ENCODE measurements around the gene ADGRG1.

DNA sequence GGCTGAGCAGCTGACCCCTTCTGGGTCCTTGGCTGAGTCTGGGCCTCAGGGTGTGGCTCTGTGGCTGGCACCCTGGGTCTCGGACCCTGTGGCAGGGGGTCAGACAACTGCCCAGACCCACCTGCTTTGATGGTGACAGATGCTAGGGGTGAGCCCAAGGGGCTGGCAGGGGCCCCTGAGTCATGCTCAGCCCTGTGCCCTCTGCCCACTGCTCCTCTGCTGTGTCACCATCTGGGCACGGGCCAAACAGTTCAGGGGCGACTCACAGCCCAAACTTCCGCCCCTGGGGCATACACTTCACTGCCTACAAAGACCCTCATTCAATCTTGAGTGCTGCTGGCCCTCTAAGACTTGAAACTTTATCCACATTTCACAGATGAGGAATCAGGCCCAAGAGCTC is 5.7 kb downstream of the ADGRG1 start:
- TF ChIP-seq, protein P1, sequence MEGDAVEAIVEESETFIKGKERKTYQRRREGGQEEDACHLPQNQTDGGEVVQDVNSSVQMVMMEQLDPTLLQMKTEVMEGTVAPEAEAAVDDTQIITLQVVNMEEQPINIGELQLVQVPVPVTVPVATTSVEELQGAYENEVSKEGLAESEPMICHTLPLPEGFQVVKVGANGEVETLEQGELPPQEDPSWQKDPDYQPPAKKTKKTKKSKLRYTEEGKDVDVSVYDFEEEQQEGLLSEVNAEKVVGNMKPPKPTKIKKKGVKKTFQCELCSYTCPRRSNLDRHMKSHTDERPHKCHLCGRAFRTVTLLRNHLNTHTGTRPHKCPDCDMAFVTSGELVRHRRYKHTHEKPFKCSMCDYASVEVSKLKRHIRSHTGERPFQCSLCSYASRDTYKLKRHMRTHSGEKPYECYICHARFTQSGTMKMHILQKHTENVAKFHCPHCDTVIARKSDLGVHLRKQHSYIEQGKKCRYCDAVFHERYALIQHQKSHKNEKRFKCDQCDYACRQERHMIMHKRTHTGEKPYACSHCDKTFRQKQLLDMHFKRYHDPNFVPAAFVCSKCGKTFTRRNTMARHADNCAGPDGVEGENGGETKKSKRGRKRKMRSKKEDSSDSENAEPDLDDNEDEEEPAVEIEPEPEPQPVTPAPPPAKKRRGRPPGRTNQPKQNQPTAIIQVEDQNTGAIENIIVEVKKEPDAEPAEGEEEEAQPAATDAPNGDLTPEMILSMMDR (IDR thresholded peaks at IDR 0.05): no peak
- no peak for TF ChIP-seq ZFX (IDR thresholded peaks at IDR 0.05; ENCODE audit: borderline replicate concordance)
